BE2C (cell line): ENCODE data around the gene SF3B2.
A peak's percentile ranks its signal among the peaks of the same experiment; 100 is the strongest.

Source experiments
- DNase-seq: peaks from one replicate; pipeline ENCODE4 v3.0.0-alpha.2; 2020
- H3K27me3 ChIP-seq: fragments of 250-450 bp; sonication (Bioruptor Pico); 2 replicates; pipeline ENCODE4 v1.5.1; 2020; ENCODE audit warnings: mild to moderate bottlenecking
- H3K36me3 ChIP-seq: fragments of 250-450 bp; sonication (Bioruptor Pico); 2 replicates; pipeline ENCODE4 v1.5.1; 2020; ENCODE audit warnings: mild to moderate bottlenecking
- H3K4me1 ChIP-seq: fragments of 250-450 bp; sonication (Bioruptor Pico); 2 replicates; pipeline ENCODE4 v1.5.1; 2020
- H3K4me3 ChIP-seq: 2 replicates; pipeline ENCODE4 v1.5.1; 2011; ENCODE audit warnings: low read depth, low read length
- H3K9me3 ChIP-seq: fragments of 250-450 bp; sonication (Bioruptor Pico); 2 replicates; pipeline ENCODE4 v1.5.1; 2020
- CTCF ChIP-seq: IDR thresholded peaks from 2 replicates; pipeline ENCODE4 v1.5.1; 2012; ENCODE audit warnings: mild to moderate bottlenecking, low read depth, low read length

SF3B2 gene

DNA sequence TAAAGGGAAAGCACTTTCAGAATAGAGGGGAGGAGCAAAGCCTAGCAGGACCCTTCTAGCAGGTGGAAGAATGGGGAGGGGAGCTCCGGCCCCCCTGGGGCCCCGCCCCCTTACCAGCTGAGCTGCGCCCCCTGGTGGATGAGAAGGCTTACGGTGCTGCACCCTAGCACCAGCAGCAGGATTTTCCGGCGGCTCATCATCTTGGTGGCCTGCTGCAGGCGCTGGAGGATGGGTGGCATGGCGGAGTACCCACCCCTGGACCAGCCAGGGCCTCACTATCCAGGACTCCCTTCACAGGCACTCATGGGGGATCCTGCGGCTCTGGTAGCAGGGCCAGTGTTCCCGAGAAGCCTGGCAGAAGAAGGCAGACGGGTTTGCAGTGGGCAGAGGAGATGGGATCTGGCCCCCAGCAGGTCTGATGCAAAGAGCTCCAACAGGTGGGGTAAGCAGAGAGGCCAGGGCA is 7.0 kb upstream of the SF3B2 start:
- no peak overlapping the region for H3K4me3 ChIP-seq

DNA sequence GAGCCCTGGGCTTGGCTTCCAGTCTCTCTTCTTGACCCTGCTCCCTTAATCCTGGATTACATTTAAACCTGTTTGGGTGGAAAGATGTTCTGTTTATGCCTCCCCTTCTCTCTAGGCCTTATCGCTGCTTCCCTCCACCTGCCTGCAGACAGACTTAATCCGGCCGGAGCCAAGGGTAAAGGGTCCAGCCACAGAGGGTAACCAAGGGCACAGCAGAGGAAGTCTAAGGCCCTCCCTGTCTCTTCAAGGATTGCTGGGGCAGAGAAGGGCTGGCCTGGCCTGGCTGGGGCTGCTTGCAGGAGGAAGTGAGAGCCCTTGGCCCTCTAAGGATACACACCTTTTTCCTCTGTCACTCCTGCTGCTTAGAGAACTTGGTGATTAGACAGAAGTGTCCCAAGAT is 5.3 kb upstream of the SF3B2 start:
- DNase-seq: no peak
- no peak for TF ChIP-seq CTCF
- no peaks in the 10 kb centered on the region for H3K27me3 ChIP-seq
- H3K4me3 ChIP-seq: no peak overlapping the region
- H3K36me3 ChIP-seq: no peaks in the 10 kb centered on the region
- H3K4me1 ChIP-seq: peaks cover 6% of the 10 kb centered on the region
- H3K9me3 ChIP-seq: no peaks in the 10 kb centered on the region

More for the DNA sequence above, 7.0 kb upstream of the SF3B2 start:
- DNase-seq: peak; percentile 87
- no peaks in the 10 kb centered on the region for H3K27me3 ChIP-seq
- peak; percentile 97 for TF ChIP-seq CTCF
- no peaks in the 10 kb centered on the region for H3K9me3 ChIP-seq
- no peaks in the 10 kb centered on the region for H3K36me3 ChIP-seq
- no peaks in the 10 kb centered on the region for H3K4me1 ChIP-seq

DNA sequence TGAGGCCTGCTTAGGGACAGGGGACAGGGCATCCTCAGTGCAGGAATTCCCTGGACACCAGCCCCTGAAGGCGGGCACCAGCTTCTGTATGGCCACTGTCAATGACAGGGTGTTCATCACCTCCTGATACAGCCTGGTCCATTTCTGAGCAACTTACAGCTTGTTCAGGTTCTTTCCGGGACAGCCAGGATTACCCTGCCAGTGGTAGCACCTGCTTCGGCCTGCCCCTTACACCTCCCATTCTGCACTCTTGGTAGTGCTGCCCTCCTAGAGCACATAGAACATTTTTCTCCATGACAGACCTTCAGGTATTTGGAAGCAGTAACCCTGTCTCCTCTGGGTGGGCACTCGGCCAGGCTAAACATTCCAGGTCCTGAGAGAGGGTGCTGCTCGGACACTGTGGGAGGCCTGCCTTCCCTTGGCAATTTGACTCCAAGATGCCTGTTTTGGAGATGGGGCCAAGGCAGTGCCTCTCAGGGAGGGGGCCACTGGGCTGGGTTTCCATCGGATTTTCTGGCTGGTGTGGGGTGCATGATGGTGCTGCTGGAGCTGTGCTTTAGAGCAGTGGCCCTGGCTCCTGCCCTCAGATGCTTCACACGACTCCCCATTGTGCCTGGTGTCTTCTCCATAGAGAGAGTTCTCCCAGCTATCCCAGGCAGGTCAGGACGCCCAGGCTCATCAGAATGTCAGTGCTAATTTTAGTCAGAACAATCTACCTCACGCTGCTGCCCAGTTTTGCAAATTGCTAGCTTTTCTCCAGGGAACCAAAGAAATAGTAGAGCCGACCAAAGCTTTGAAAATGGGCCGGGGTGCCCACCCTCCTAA is 4.4 kb upstream of the SF3B2 start:
- no peak for TF ChIP-seq CTCF
- Histone ChIP-seq H3K36me3 (no peaks in the 10 kb centered on the region), H3K4me3 (no peak overlapping the region), H3K4me1 (peaks cover 6% of the 10 kb centered on the region), H3K9me3 (no peaks in the 10 kb centered on the region), H3K27me3 (no peaks in the 10 kb centered on the region)
- no peak for DNase-seq

GRCh38 chr11:66048547-66049323 is 3.4 kb upstream of the SF3B2 start, which contains the start of gene GAL3ST3:
TSS of gene GAL3ST3 (minus strand) at chr11:66049161. CDS start at chr11:66045415, 3,746 bp downstream.
- no peak for DNase-seq
- H3K27me3 ChIP-seq: no peaks in the 10 kb centered on the region
- peak within 1 kb of the TSS; percentile 35 for H3K4me3 ChIP-seq
- TF ChIP-seq CTCF: no peak
- H3K36me3 ChIP-seq: no peaks in the 10 kb centered on the region; the same call in 1 of the 2 replicates
- no peaks in the 10 kb centered on the region for H3K9me3 ChIP-seq
- H3K4me1 ChIP-seq: peaks cover 6% of the 10 kb centered on the region

- peaks cover 15% of the 10 kb centered on the region for H3K36me3 ChIP-seq
These were observed 1.5 kb upstream of the SF3B2 start for GRCh38 chr11:66050581-66051231.

More at GRCh38 chr11:66050581-66051231, 1.5 kb upstream of the SF3B2 start:
- no peak overlapping the region for H3K4me3 ChIP-seq
- no peak for TF ChIP-seq CTCF
- no peak for DNase-seq
- no peaks in the 10 kb centered on the region for H3K9me3 ChIP-seq
- H3K4me1 ChIP-seq: peaks cover 6% of the 10 kb centered on the region
- H3K27me3 ChIP-seq: no peaks in the 10 kb centered on the region
